Stromal cell of bone marrow (primary cell): ENCODE results near the gene SRSF11.
A peak's percentile ranks its signal among the peaks of the same experiment; 100 is the strongest.

Source experiments
- DNase-seq: peaks from one replicate; pipeline ENCODE4 v3.0.0-alpha.2; 2012; ENCODE audit warnings: low read depth

The SRSF11 gene

GRCh38 chr1:70222716-70223235, 1.6 kb downstream of the SRSF11 start:
- no peak for DNase-seq

- DNase-seq: no peak
These were observed 3.8 kb downstream of the SRSF11 start for GRCh38 chr1:70224954-70225353.

GRCh38 chr1:70227439-70227838, 6.3 kb downstream of the SRSF11 start:
- no peak for DNase-seq

- DNase-seq: no peak
These were observed 7.5 kb downstream of the SRSF11 start for GRCh38 chr1:70228670-70229069.

GRCh38 chr1:70231475-70231874, 10.3 kb downstream of the SRSF11 start:
- DNase-seq: no peak

- DNase-seq: no peak
These were observed 13.6 kb downstream of the SRSF11 start for GRCh38 chr1:70234733-70235132.

GRCh38 chr1:70239940-70240339, 18.8 kb downstream of the SRSF11 start:
- DNase-seq: no peak

- DNase-seq: no peak
These were observed 25.9 kb downstream of the SRSF11 start for GRCh38 chr1:70247122-70247521.

GRCh38 chr1:70247768-70248167, 26.6 kb downstream of the SRSF11 start:
- no peak for DNase-seq

- DNase-seq: no peak
These were observed 27.5 kb downstream of the SRSF11 start for GRCh38 chr1:70248729-70249128.

- no peak for DNase-seq
These were observed 35.5 kb downstream of the SRSF11 start for GRCh38 chr1:70256664-70257063.

GRCh38 chr1:70264839-70265238, 43.7 kb downstream of the SRSF11 start:
- DNase-seq: no peak

- peak; percentile 3 for DNase-seq
These were observed 44.8 kb downstream of the SRSF11 start for GRCh38 chr1:70265946-70266345.

GRCh38 chr1:70277875-70278274, 56.7 kb downstream of the SRSF11 start:
- no peak for DNase-seq

- no peak for DNase-seq
These were observed 57.5 kb downstream of the SRSF11 start for GRCh38 chr1:70278710-70279109.

- no peak for DNase-seq
These were observed 63.2 kb downstream of the SRSF11 start for GRCh38 chr1:70284366-70284765.

- DNase-seq: no peak
These were observed 65.3 kb downstream of the SRSF11 start for GRCh38 chr1:70286453-70286852.

GRCh38 chr1:70288166-70288565, 67.0 kb downstream of the SRSF11 start:
- peak; percentile 6 for DNase-seq

GRCh38 chr1:70290218-70290617, 69.0 kb downstream of the SRSF11 start:
- DNase-seq: peak; percentile 4

GRCh38 chr1:70293186-70293843, 72.1 kb downstream of the SRSF11 start:
- DNase-seq: no peak

- DNase-seq: no peak
These were observed 74.6 kb downstream of the SRSF11 start for GRCh38 chr1:70295749-70296148.

- no peak for DNase-seq
These were observed 78.3 kb downstream of the SRSF11 start for GRCh38 chr1:70299472-70299871.
